MM.1S (cell line): ENCODE measurements around the gene SPOCK3.

Experiments
- DNase-seq: peaks from one replicate; pipeline ENCODE4 v3.0.0-alpha.2; 2015
- H2AFZ ChIP-seq: fragments of 300-600 bp; sonication (generic); 2 replicates; pipeline ENCODE4 v1.6.0; 2016; ENCODE audit warnings: antibody characterized with exemption, low read length
- H3F3A ChIP-seq: fragments of 300-600 bp; sonication (generic); 2 replicates; pipeline ENCODE4 v1.6.1; 2016; ENCODE audit warnings: mild to moderate bottlenecking, antibody characterized with exemption, low read length, moderate library complexity, mixed read lengths; ENCODE audit not compliant: insufficient read depth
- H3K27ac ChIP-seq: fragments of 300-600 bp; sonication (generic); 2 replicates; pipeline ENCODE4 v1.5.1; 2016; ENCODE audit warnings: mild to moderate bottlenecking, low read length
- H3K27me3 ChIP-seq: fragments of 300-600 bp; sonication (generic); replicated peaks from 2 replicates; pipeline ENCODE4 v1.6.0; 2016; ENCODE audit warnings: low read length; ENCODE audit not compliant: insufficient read depth
- H3K36me3 ChIP-seq: fragments of 300-600 bp; sonication (generic); replicated peaks from 2 replicates; pipeline ENCODE4 v1.6.1; 2016; ENCODE audit warnings: mild to moderate bottlenecking, low read length, mixed read lengths; ENCODE audit not compliant: insufficient read depth
- H3K4me1 ChIP-seq: fragments of 300-600 bp; sonication (generic); 2 replicates; pipeline ENCODE4 v1.6.1; 2016; ENCODE audit warnings: low read length, mixed read lengths
- H3K4me2 ChIP-seq: fragments of 300-600 bp; sonication (generic); 2 replicates; pipeline ENCODE4 v1.6.0; 2016; ENCODE audit warnings: low read depth, low read length
- H3K4me3 ChIP-seq: fragments of 300-600 bp; sonication (generic); 2 replicates; pipeline ENCODE4 v1.5.1; 2016; ENCODE audit warnings: low read length, mixed read lengths
- H3K79me2 ChIP-seq: fragments of 300-600 bp; sonication (generic); 2 replicates; pipeline ENCODE4 v1.6.1; 2016; ENCODE audit warnings: mixed run types, low read length, mixed read lengths
- H3K9ac ChIP-seq: fragments of 300-600 bp; sonication (generic); 2 replicates; pipeline ENCODE4 v1.6.1; 2016; ENCODE audit warnings: low read length, mixed read lengths
- H3K9me2 ChIP-seq: fragments of 300-600 bp; sonication (generic); replicated peaks from 2 replicates; pipeline ENCODE4 v1.6.1; 2016; ENCODE audit warnings: mild to moderate bottlenecking, low read length, mixed read lengths; ENCODE audit not compliant: insufficient read depth
- H3K9me3 ChIP-seq: fragments of 300-600 bp; sonication (generic); replicated peaks from 2 replicates; pipeline ENCODE4 v1.6.1; 2016; ENCODE audit warnings: mild to moderate bottlenecking, low read length, mixed read lengths; ENCODE audit not compliant: insufficient read depth
- H4K20me1 ChIP-seq: fragments of 300-600 bp; sonication (generic); 2 replicates; pipeline ENCODE4 v1.6.1; 2016; ENCODE audit warnings: mild to moderate bottlenecking, low read length, moderate library complexity, mixed read lengths; ENCODE audit not compliant: insufficient read depth
- EZH2 ChIP-seq: fragments of 300-600 bp; sonication (generic); optimal IDR thresholded peaks from 2 replicates; pipeline ENCODE3; 2017; ENCODE audit warnings: low read depth, mild to moderate bottlenecking, antibody characterized with exemption, low read length, mixed read lengths
- EZH2phosphoT487 ChIP-seq: fragments of 300-600 bp; sonication (generic); IDR thresholded peaks from 2 replicates; pipeline ENCODE4 v1.6.1; 2018; ENCODE audit warnings: antibody characterized with exemption, low read length
- TF ChIP-seq, protein P1 (sequence below): fragments of 300-600 bp; sonication (generic); IDR thresholded peaks from 2 replicates; pipeline ENCODE4 v1.5.1; 2016; ENCODE audit warnings: antibody characterized with exemption, low read length, mixed read lengths

Gene SPOCK3

DNA sequence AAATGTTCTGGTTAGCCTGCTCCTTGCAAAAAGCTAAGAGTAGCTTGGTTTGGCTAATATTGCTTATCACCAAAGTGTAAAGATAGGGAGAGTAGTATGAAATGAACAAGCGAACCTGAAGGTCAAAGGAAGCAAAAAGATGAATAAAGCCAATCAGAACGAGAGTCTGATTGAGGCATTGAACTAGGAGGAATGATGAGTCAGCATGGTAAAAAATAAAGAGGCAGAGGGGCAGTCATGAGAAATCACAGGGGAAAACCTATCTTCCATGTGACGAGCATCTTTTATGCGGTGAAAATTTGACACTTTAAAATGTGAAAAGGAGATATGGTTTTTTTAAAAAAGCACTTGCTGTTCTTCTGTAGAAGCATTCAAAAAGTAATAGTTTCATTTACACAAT lies 533.7 kb downstream of the SPOCK3 start:
- no peaks in the 10 kb centered on the region for H3K9me2 ChIP-seq
- H2AFZ ChIP-seq = no peak overlapping the region
- H3K27ac ChIP-seq = no peak overlapping the region
- H3K36me3 ChIP-seq = no peaks in the 10 kb centered on the region
- no peaks in the 10 kb centered on the region for H3K4me1 ChIP-seq
- H3K4me2 ChIP-seq = no peak overlapping the region
- DNase-seq = no peak
- H3K79me2 ChIP-seq = no peaks in the 10 kb centered on the region
- no peaks in the 10 kb centered on the region for H4K20me1 ChIP-seq
- H3F3A ChIP-seq = no peaks in the 10 kb centered on the region
- no peaks in the 10 kb centered on the region for H3K27me3 ChIP-seq
- H3K9me3 ChIP-seq = no peaks in the 10 kb centered on the region
- H3K4me3 ChIP-seq = no peak overlapping the region
- TF ChIP-seq, protein P1, sequence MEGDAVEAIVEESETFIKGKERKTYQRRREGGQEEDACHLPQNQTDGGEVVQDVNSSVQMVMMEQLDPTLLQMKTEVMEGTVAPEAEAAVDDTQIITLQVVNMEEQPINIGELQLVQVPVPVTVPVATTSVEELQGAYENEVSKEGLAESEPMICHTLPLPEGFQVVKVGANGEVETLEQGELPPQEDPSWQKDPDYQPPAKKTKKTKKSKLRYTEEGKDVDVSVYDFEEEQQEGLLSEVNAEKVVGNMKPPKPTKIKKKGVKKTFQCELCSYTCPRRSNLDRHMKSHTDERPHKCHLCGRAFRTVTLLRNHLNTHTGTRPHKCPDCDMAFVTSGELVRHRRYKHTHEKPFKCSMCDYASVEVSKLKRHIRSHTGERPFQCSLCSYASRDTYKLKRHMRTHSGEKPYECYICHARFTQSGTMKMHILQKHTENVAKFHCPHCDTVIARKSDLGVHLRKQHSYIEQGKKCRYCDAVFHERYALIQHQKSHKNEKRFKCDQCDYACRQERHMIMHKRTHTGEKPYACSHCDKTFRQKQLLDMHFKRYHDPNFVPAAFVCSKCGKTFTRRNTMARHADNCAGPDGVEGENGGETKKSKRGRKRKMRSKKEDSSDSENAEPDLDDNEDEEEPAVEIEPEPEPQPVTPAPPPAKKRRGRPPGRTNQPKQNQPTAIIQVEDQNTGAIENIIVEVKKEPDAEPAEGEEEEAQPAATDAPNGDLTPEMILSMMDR = no peak
- TF ChIP-seq EZH2 = no peak
- TF ChIP-seq EZH2phosphoT487 = no peak
- H3K9ac ChIP-seq = no peak overlapping the region

DNA sequence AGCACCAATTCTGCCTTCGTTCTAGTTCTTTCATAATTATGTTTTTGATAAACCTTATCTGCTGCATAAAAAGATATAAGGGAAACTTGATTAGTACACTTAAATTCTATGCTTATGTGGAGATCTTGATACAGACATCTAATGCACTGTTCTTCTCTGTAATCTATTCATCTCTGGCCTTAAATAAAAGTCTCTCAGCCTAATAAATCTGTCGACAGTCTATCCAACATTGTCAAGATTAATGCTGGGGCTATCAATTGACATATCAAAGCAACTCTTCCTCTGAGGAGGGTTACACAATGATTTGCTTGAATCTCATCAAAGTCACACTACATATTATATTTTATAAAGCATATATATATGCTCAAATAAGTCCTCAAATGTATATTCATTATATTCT lies 545.5 kb downstream of the SPOCK3 start:
- H3K36me3 ChIP-seq = no peaks in the 10 kb centered on the region
- H3K79me2 ChIP-seq = no peaks in the 10 kb centered on the region
- H3K4me3 ChIP-seq = no peak overlapping the region
- no peak overlapping the region for H3K4me2 ChIP-seq
- H3K27me3 ChIP-seq = no peaks in the 10 kb centered on the region
- no peak overlapping the region for H3K9ac ChIP-seq
- H3K9me3 ChIP-seq = no peaks in the 10 kb centered on the region
- no peaks in the 10 kb centered on the region for H3F3A ChIP-seq
- H4K20me1 ChIP-seq = no peaks in the 10 kb centered on the region
- H3K4me1 ChIP-seq = no peaks in the 10 kb centered on the region
- H3K9me2 ChIP-seq = no peaks in the 10 kb centered on the region
- TF ChIP-seq, protein P1 = no peak
- TF ChIP-seq EZH2phosphoT487 (no peak), EZH2 (no peak)
- H2AFZ ChIP-seq = no peak overlapping the region
- H3K27ac ChIP-seq = no peak overlapping the region
- no peak for DNase-seq

DNA sequence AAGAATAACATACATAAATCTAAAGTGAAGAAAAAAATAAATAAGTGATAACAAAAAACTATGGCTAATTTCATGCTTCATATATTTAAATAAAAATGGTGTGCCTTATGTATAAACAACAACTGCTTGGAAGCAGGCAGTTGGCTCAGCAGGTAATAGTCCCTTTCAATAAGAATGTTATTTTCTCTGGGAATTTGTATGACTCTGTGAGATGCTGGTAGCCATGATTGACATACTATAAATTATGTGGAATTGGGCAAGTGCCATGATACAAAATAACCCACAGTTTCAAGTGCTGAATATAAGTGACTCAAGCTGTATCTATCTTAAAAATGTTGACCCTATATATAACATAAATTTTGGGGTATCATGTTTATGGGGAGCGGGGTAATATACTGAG lies 546.5 kb downstream of the SPOCK3 start:
- Histone ChIP-seq H3K9me3 (no peaks in the 10 kb centered on the region), H3F3A (no peaks in the 10 kb centered on the region), H4K20me1 (no peaks in the 10 kb centered on the region), H3K4me2 (no peak overlapping the region), H3K9me2 (no peaks in the 10 kb centered on the region), H3K27me3 (no peaks in the 10 kb centered on the region), H3K4me3 (no peak overlapping the region), H3K9ac (no peak overlapping the region), H3K4me1 (no peaks in the 10 kb centered on the region), H2AFZ (no peak overlapping the region), H3K27ac (no peak overlapping the region), H3K79me2 (no peaks in the 10 kb centered on the region), H3K36me3 (no peaks in the 10 kb centered on the region)
- no peak for DNase-seq
- TF ChIP-seq EZH2 (no peak), EZH2phosphoT487 (no peak)
- TF ChIP-seq, protein P1 = no peak
